Activated CD4-positive, alpha-beta memory T cell treated with anti-CD3 and anti-CD28 coated beads, Interleukin-2, amount 10 ng/mL, durations not matched to agents 7 days and 5 days (primary cell): ENCODE results near the gene PHF3. TPM values are rescaled to one million over a fixed set of nuclear protein-coding genes. Genes with fewer than 3 reads are reported as not detected.

Experiments
- CTCF ChIA-PET: fragments of 350-600 bp; sonication (Branson Sonifier 250); formaldehyde crosslinking; loops from one replicate; lab custom pipeline; 2021; ENCODE audit warnings: antibody characterized with exemption, inconsistent platforms; lab: Charles Lee
- POLR2A ChIA-PET: fragments of 350-600 bp; sonication (Branson Sonifier 250); formaldehyde crosslinking; loops from one replicate; lab custom pipeline; 2021; ENCODE audit warnings: antibody characterized with exemption; lab: Charles Lee
- DNase-seq: peaks from one replicate; pipeline ENCODE4 v3.0.0-alpha.2; 2020
- H3K27ac Mint-ChIP-seq: one replicate; pipeline ENCODE4 v1.8.0; 2021; ENCODE audit warnings: mild to moderate bottlenecking, mixed read lengths
- H3K27me3 Mint-ChIP-seq: one replicate; pipeline ENCODE4 v1.8.0; 2021; ENCODE audit warnings: mixed read lengths
- H3K36me3 Mint-ChIP-seq: one replicate; pipeline ENCODE4 v1.8.0; 2021; ENCODE audit warnings: low read depth, mixed read lengths
- H3K4me1 Mint-ChIP-seq: one replicate; pipeline ENCODE4 v1.8.0; 2021; ENCODE audit warnings: mixed read lengths
- H3K4me3 Mint-ChIP-seq: one replicate; pipeline ENCODE4 v1.8.0; 2021; ENCODE audit warnings: mild to moderate bottlenecking, mixed read lengths
- H3K9me3 Mint-ChIP-seq: one replicate; pipeline ENCODE4 v1.8.0; 2021; ENCODE audit warnings: mixed read lengths
- total RNA-seq, 2 experiments: library from RNA; stranded (reverse); gene quantifications; one replicate each; pipeline ENCODE4 v1.2.3, GENCODE V29; 2021

PHF3 gene
- total RNA-seq, 2 experiments from 2014 or later: 53.9 to 57.8 TPM

DNA sequence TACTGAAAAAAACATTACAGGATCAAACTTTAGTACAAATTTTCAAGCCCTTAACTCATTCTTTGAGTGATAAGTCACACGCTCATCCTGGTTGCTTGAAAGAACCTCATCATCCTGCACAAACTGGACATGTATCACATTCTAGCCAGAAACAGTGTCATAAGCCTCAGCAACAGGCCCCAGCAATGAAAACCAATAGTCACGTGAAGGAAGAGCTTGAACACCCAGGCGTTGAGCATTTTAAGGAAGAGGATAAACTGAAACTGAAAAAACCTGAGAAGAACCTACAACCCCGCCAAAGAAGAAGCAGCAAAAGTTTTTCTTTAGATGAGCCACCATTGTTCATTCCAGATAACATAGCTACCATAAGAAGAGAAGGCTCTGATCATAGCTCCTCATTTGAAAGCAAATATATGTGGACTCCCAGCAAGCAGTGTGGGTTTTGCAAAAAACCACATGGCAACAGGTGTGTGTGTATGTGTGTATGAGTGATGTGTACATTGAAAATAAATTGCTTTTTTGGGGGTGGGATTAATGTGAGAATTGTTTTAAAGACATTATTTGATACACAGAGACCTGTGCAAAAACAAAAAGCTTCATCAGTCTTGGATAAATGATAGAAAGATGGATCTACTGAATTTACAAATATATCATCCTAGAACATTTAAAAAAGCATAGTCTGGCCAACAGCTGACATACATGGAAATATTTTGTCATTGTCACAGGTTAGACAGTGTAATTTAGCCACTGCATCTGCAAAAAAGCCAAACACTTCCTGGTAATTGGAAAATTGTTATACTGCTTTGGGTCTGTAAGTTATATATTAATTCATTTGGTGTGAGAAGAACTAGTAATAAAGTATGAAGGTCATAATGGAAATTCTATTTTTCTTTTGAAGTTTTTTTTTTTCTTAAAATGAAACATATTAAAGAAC lies 50.1 kb downstream of the PHF3 start:
- Mint-ChIP-seq H3K36me3 (peaks cover 47% of the 10 kb centered on the region), H3K4me1 (peaks cover 9% of the 10 kb centered on the region), H3K9me3 (no peaks in the 10 kb centered on the region), H3K4me3 (no peak overlapping the region), H3K27ac (no peak overlapping the region), H3K27me3 (no peaks in the 10 kb centered on the region)
- DNase-seq: no peak
- ChIA-PET POLR2A (interaction anchor here (1.2 kb wide), 1 partner anchor 48 kb away, joined by 4 read pairs; no protein-coding TSS in a partner anchor), CTCF (no interaction called here)

DNA sequence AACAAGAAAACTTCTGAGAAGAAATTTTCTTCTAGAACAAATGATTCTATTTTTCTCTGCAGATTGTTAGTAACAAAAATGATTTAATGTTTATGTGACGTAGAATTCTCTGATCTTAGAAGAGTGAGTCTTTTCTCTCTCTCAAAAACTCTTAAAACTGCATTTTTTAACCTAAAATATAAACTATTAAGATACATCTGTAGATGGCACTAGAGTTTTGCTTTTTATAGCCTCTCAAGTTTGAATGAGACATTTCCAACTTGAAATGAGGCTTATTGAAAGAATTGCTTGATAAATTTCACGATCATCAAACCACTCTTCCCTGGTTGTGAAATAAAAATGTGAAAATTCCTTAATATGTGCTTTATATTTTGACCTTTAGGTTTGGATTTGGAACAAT lies 53.8 kb downstream of the PHF3 start:
- Mint-ChIP-seq H3K36me3 (peaks cover 23% of the 10 kb centered on the region), H3K4me1 (peaks cover 9% of the 10 kb centered on the region), H3K27ac (no peak overlapping the region), H3K4me3 (no peak overlapping the region), H3K9me3 (no peaks in the 10 kb centered on the region), H3K27me3 (no peaks in the 10 kb centered on the region)
- CTCF ChIA-PET: no interaction called here
- POLR2A ChIA-PET: no interaction called here
- no peak for DNase-seq

DNA sequence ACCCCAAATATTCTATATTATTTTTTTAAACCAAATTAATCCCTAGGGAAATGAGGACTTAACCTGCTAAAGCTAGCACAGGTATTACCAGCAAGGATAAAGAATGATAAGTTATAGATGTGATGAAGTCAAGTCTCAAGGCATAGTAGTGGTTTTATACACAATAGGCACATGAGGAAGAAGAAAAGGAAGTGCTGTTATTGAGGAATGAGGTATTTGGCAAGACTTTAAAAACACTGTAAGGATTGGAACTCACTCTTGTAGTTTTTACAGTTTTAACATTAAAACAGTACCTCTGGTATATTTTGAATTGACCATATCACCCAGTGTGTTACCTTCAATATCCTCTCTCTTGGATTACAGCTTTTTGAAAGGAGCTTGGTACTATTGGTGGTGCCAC lies 54.6 kb downstream of the PHF3 start:
- Mint-ChIP-seq H3K36me3 (peaks cover 21% of the 10 kb centered on the region), H3K4me1 (peaks cover 7% of the 10 kb centered on the region), H3K9me3 (no peaks in the 10 kb centered on the region), H3K4me3 (no peak overlapping the region), H3K27ac (no peak overlapping the region), H3K27me3 (no peaks in the 10 kb centered on the region)
- CTCF ChIA-PET: interaction anchor here (1.2 kb wide), 1 partner anchor 55 kb away, joined by 3 read pairs; the partner anchor contains the start of gene PHF3
- DNase-seq: no peak
- POLR2A ChIA-PET: interaction anchor here (0.7 kb wide), 1 partner anchor 378 kb away, joined by 3 read pairs; no protein-coding TSS in a partner anchor

DNA sequence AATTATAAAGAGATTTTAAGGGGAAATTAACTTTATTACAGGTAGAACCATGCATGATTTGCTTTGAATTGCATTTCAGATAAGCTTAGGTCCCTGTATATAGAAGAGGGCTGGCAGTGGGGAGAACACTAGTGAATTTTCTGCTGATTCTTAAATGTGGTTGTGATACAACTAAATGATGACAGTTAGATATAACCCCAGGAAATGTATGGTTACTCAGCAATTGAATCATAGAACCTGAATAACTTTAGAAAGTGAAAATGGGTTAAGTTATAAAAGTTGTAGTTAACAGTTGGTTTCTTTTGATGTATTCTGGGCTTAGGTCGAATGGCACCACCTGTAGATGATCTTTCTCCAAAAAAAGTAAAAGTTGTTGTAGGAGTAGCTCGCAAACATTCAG lies 70.1 kb downstream of the PHF3 start:
- H3K27ac Mint-ChIP-seq: peak overlapping the region; percentile 5

DNA sequence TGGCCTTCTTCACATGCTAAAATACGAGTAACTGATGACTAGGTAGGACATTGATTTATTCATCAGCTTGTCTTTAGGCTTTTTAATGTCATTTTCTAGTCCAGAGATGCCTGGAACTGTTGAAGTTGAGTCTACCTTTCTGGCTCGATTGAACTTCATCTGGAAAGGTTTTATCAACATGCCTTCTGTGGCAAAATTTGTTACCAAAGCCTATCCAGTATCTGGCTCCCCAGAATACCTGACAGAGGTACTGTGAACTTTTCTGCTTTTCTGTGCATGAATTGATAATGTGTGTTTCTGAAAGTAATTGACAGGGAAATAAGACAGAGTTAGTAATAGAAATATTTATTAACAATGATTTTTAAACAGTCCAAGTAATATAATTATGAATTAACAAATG lies 71.0 kb downstream of the PHF3 start:
- Mint-ChIP-seq H3K36me3 (peaks cover 70% of the 10 kb centered on the region), H3K4me3 (no peak overlapping the region), H3K27me3 (no peaks in the 10 kb centered on the region), H3K9me3 (no peaks in the 10 kb centered on the region), H3K27ac (no peak overlapping the region), H3K4me1 (peaks cover 20% of the 10 kb centered on the region)
- CTCF ChIA-PET: no interaction called here
- POLR2A ChIA-PET: no interaction called here
- no peak for DNase-seq

More for the DNA sequence above, 70.1 kb downstream of the PHF3 start:
- H3K4me1 Mint-ChIP-seq: peaks cover 20% of the 10 kb centered on the region
- ChIA-PET POLR2A (no interaction called here), CTCF (no interaction called here)
- H3K36me3 Mint-ChIP-seq: peaks cover 67% of the 10 kb centered on the region
- no peaks in the 10 kb centered on the region for H3K27me3 Mint-ChIP-seq
- H3K4me3 Mint-ChIP-seq: no peak overlapping the region
- no peaks in the 10 kb centered on the region for H3K9me3 Mint-ChIP-seq
- DNase-seq: no peak

DNA sequence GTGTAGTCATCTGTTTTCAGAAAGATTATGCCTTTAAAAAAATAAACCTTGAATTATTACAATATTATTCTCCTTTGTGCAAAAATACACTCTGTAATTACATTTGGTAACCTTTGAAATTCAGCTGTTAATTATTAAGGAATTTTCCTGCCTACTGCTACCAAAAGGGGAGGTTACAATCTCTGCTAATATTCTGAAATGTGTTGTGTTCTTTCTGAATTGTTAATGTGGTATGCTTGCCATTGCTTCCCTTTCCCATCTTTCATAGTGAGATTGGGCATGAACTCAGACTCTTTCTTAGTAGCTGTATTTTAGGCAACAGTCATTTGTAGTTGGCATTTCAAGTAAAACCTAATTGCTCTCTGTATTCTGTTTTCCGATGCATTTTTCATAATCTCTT lies 73.0 kb downstream of the PHF3 start:
- H3K27ac Mint-ChIP-seq: no peak overlapping the region
- peaks cover 25% of the 10 kb centered on the region for H3K4me1 Mint-ChIP-seq
- CTCF ChIA-PET: no interaction called here
- H3K27me3 Mint-ChIP-seq: no peaks in the 10 kb centered on the region
- no peak for DNase-seq
- POLR2A ChIA-PET: no interaction called here
- H3K36me3 Mint-ChIP-seq: peaks cover 73% of the 10 kb centered on the region
- H3K9me3 Mint-ChIP-seq: no peaks in the 10 kb centered on the region
- H3K4me3 Mint-ChIP-seq: no peak overlapping the region

DNA sequence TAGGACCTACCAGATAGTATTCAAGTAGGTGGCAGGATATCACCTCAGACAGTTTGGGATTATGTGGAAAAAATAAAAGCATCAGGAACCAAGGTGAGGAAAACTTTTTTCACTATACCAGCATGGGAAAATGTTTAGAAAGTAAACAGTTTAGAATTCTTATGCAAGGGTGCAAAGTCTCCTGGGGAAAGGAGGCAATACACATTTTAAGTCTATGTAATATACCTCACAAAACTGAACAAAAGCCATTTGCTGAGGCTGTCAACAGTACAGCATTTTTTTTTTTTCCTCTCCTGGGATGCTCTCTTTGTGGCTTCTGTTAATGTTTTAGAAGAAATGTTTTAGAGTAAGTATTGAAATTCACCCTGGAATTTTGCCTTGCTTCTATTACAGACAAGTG lies 73.5 kb downstream of the PHF3 start:
- Mint-ChIP-seq H3K36me3 (peaks cover 72% of the 10 kb centered on the region), H3K4me3 (no peak overlapping the region), H3K27me3 (no peaks in the 10 kb centered on the region), H3K4me1 (peaks cover 25% of the 10 kb centered on the region), H3K9me3 (no peaks in the 10 kb centered on the region), H3K27ac (no peak overlapping the region)
- ChIA-PET POLR2A (no interaction called here), CTCF (no interaction called here)
- no peak for DNase-seq

DNA sequence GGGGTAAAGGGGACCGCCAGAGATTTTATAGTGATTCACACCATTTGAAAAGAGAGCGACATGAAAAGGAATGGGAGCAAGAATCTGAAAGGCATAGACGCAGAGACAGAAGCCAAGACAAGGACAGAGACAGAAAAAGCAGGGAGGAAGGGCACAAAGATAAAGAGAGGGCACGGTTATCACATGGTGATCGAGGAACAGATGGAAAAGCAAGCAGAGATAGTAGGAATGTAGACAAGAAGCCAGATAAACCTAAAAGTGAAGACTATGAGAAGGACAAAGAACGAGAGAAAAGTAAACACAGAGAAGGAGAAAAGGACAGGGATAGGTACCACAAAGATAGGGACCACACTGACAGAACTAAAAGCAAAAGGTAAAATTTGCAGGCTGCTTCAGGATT lies 77.7 kb downstream of the PHF3 start:
- DNase-seq: no peak
- H3K4me3 Mint-ChIP-seq: no peak overlapping the region
- H3K27me3 Mint-ChIP-seq: no peaks in the 10 kb centered on the region
- H3K9me3 Mint-ChIP-seq: no peaks in the 10 kb centered on the region
- H3K27ac Mint-ChIP-seq: no peak overlapping the region
- CTCF ChIA-PET: no interaction called here
- H3K36me3 Mint-ChIP-seq: peaks cover 44% of the 10 kb centered on the region
- POLR2A ChIA-PET: no interaction called here
- H3K4me1 Mint-ChIP-seq: peaks cover 4% of the 10 kb centered on the region

DNA sequence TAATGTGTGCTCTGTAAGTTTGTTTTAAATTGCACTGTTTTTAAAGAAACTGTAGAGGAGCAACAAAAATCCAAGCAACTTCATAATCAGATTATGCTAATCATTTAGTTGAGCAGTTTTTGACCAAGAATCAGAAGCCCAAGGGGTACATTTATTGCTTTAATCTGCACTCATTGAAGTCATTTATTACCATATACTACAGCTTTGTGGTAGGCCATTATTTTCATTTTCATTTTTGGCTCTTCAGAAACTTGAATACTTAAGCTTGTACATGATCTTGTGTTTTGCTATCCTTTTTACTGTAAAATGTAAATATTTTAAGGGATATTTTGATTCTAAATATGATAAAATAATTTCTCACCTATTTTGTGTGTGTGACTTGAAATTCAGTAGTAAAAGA lies 78.5 kb downstream of the PHF3 start:
- Mint-ChIP-seq H3K4me1 (peaks cover 4% of the 10 kb centered on the region), H3K27me3 (no peaks in the 10 kb centered on the region), H3K9me3 (no peaks in the 10 kb centered on the region), H3K27ac (no peak overlapping the region), H3K4me3 (no peak overlapping the region), H3K36me3 (peaks cover 41% of the 10 kb centered on the region)
- DNase-seq: no peak
- POLR2A ChIA-PET: no interaction called here
- CTCF ChIA-PET: no interaction called here

DNA sequence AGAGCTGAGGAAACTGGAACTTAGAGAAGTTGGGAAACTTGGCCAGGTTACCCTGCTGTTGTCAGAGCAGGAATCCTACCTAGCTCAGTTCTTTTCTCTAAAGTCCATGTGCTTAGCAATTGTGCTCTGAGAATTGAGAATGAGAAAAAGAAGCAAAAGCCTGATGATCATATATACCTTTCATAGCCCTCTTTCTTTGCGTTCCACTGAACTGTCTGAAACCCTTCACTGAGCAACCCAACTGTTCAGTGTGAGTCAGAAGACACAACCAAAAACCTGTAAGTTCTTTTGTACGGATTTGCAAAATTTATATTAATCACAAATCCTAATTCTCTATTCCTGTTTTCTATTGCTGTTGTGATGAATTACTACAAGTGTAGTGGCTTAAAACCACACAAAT lies 80.6 kb downstream of the PHF3 start:
- POLR2A ChIA-PET: no interaction called here
- Mint-ChIP-seq H3K27me3 (no peaks in the 10 kb centered on the region), H3K9me3 (no peaks in the 10 kb centered on the region), H3K36me3 (peaks cover 25% of the 10 kb centered on the region), H3K4me3 (no peak overlapping the region), H3K27ac (no peak overlapping the region), H3K4me1 (peaks cover 4% of the 10 kb centered on the region)
- DNase-seq: no peak
- CTCF ChIA-PET: no interaction called here

DNA sequence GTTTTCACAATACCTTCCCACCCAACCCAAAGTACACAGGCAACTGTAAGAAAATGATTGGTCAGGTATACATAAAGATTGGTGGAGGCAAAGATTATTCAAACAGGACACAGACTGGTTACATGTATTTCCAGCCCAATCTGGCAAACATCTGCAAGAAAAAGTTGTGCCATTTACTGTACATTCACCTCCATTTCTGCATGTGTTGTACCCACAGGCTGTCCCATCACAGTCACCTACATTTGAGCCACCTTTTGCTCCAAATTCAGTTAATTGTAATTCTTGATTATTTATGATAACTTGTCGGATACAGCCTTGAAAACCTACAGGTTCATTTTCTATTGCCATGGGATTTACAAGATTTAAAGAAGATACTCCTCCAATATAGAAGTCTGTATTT lies 85.6 kb downstream of the PHF3 start:
- H3K9me3 Mint-ChIP-seq: no peaks in the 10 kb centered on the region
- POLR2A ChIA-PET: no interaction called here
- no peaks in the 10 kb centered on the region for H3K27me3 Mint-ChIP-seq
- DNase-seq: no peak
- no peaks in the 10 kb centered on the region for H3K36me3 Mint-ChIP-seq
- no peak overlapping the region for H3K27ac Mint-ChIP-seq
- H3K4me1 Mint-ChIP-seq: no peaks in the 10 kb centered on the region
- CTCF ChIA-PET: no interaction called here
- H3K4me3 Mint-ChIP-seq: no peak overlapping the region

DNA sequence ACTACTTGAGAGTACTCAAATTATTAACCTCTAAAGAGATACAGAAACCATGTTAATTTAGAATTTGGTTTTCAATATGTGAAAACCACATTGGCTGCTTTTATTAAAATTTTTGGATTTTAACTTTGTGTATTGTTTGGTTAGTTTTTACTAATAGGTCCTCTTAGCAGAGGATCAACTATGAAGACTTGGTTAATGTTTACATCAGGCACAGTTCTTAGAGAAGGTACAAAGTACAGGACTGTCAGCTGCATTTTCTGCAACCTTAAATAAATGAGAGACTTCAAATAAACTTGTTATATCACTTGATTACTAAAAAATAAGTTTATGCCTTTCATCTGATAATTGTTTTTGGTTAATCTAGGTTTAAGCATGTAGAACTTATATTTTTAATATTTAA lies 89.1 kb downstream of the PHF3 start:
- POLR2A ChIA-PET: no interaction called here
- Mint-ChIP-seq H3K9me3 (no peaks in the 10 kb centered on the region), H3K4me3 (no peak overlapping the region), H3K36me3 (no peaks in the 10 kb centered on the region), H3K27ac (no peak overlapping the region), H3K4me1 (no peaks in the 10 kb centered on the region), H3K27me3 (no peaks in the 10 kb centered on the region)
- CTCF ChIA-PET: no interaction called here
- DNase-seq: no peak

DNA sequence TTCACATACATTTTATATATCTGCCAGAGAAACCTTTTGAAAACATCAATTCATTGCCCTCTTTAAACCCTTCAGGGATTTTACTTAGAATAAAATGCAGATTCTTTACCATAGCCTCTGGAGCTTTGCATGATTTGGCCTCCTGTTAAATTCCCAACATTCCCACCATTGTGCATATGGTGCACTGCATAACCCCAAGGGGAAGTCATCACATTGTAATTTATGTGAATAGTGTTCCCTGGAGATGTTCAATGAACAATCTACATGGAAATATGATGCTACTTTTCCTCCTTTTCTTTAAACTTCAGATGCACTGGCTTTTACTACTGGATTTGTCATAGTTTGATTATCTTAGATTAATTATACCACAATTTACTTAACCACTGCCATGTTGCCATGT lies 94.7 kb downstream of the PHF3 start:
- H3K27me3 Mint-ChIP-seq: no peaks in the 10 kb centered on the region
- no peak overlapping the region for H3K4me3 Mint-ChIP-seq
- peaks cover 1% of the 10 kb centered on the region for H3K9me3 Mint-ChIP-seq
- no peak for DNase-seq
- POLR2A ChIA-PET: no interaction called here
- no peaks in the 10 kb centered on the region for H3K4me1 Mint-ChIP-seq
- peaks cover 1% of the 10 kb centered on the region for H3K36me3 Mint-ChIP-seq
- H3K27ac Mint-ChIP-seq: no peak overlapping the region
- CTCF ChIA-PET: no interaction called here

DNA sequence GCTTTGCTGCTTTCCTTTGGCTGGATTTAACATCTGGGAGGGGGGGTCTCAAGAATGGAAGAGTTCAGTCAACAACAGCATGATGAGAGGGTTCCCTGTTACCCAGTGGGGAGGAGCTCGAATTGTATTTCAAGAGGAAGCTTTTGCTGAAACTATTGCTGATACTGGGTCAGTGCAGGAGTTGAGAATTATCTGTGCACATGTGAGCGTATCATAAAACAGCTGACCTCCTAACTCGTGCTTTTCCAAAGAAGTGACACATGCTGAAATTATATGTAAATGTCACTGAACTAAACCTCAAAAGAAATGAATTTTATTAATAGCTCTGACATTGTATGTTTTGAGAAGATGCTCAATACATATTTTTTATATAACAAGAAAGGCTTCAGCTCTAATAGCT lies 96.3 kb downstream of the PHF3 start:
- DNase-seq: no peak
- ChIA-PET CTCF (no interaction called here), POLR2A (interaction anchor here (1.0 kb wide), 1 partner anchor 17 kb away, joined by 3 read pairs; no protein-coding TSS in a partner anchor)
- Mint-ChIP-seq H3K4me1 (no peaks in the 10 kb centered on the region), H3K4me3 (no peak overlapping the region), H3K9me3 (peaks cover 6% of the 10 kb centered on the region), H3K27ac (no peak overlapping the region), H3K27me3 (no peaks in the 10 kb centered on the region), H3K36me3 (peaks cover 3% of the 10 kb centered on the region)
